WI38 (cell line): ENCODE data around the gene RAE1.
"Not testable (repeated sequence)": the region's sequence is repeated elsewhere in the genome, so short reads cannot be mapped to it uniquely, and the experiment has no call there.

Experiments
- H3K4me3 ChIP-seq: 2 replicates; pipeline ENCODE4 v1.5.1; 2011; ENCODE audit warnings: low read depth, mild to moderate bottlenecking, control low read depth, low read length
- CTCF ChIP-seq: IDR thresholded peaks from 2 replicates; pipeline ENCODE4 v1.5.1; 2012; ENCODE audit warnings: low read depth, mild to moderate bottlenecking, control low read depth, low read length

The RAE1 gene

GRCh38 chr20:57346477-57346876 is 4.6 kb upstream of the RAE1 start:
- H3K4me3 ChIP-seq, result no peak overlapping the region
- TF ChIP-seq CTCF, result peak; percentile 45

GRCh38 chr20:57347393-57347792 is 3.7 kb upstream of the RAE1 start:
- no peak for TF ChIP-seq CTCF

GRCh38 chr20:57348200-57348921 is 2.7 kb upstream of the RAE1 start:
- H3K4me3 ChIP-seq, result not testable (repeated sequence)

More at GRCh38 chr20:57347393-57347792, 3.7 kb upstream of the RAE1 start:
- H3K4me3 ChIP-seq, result no peak overlapping the region

GRCh38 chr20:57348922-57349574 is 2.0 kb upstream of the RAE1 start:
- H3K4me3 ChIP-seq, result not testable (repeated sequence)

GRCh38 chr20:57350081-57350710 is 859 bp upstream of the RAE1 start:
- no peak for TF ChIP-seq CTCF
- H3K4me3 ChIP-seq, result no peak overlapping the region

- H3K4me3 ChIP-seq, result peak overlapping the region; percentile 99
These were observed 371 bp upstream of the RAE1 start for GRCh38 chr20:57350726-57351041.

GRCh38 chr20:57352305-57352704 is 1.2 kb downstream of the RAE1 start:
- H3K4me3 ChIP-seq, result peak overlapping the region; percentile 99
- TF ChIP-seq CTCF, result no peak

- TF ChIP-seq CTCF, result no peak
- no peak overlapping the region for H3K4me3 ChIP-seq
These were observed 2.3 kb downstream of the RAE1 start for GRCh38 chr20:57353351-57353750.

GRCh38 chr20:57361517-57361916 is 10.5 kb downstream of the RAE1 start:
- TF ChIP-seq CTCF, result no peak
- H3K4me3 ChIP-seq, result no peak overlapping the region
